HepG2 (cell line): ENCODE measurements around the gene VPS13D. TPM values are rescaled to one million over a fixed set of nuclear protein-coding genes. Genes with fewer than 3 reads are reported as not detected.

Experiments
- ATAC-seq: fragments of 200-7000 bp; cut with Tn5 transposase; 3 replicates; pipeline ENCODE4 v1.9.1; 2020; ENCODE audit warnings: mild to moderate bottlenecking, moderate library complexity
- BruUV-seq: library from RNA; stranded (reverse); fragments of 400-500 nt; replicated peaks from 2 replicates; lab custom pipeline; 2021; lab: Mats Ljungman, UMichigan
- CTCF ChIA-PET: fragments of 300-600 bp; formaldehyde crosslinking; extraction: SDS; loops from one replicate; lab custom pipeline; 2021; ENCODE audit warnings: low total read pairs, inconsistent platforms, low intra/inter-chr PET ratio; lab: Yijun Ruan, JAX
- POLR2A ChIA-PET: fragments of 350-600 bp; sonication (Branson Sonifier 250); formaldehyde crosslinking; loops from one replicate; lab custom pipeline; 2020; ENCODE audit warnings: antibody characterized with exemption, inconsistent platforms; lab: Yijun Ruan, JAX
- DNase-seq: peaks from one replicate; pipeline ENCODE4 v3.0.0-alpha.2; 2015; ENCODE audit warnings: low spot score
- FAIRE-seq: peaks from 3 replicates; lab custom pipeline; 2011; peaks lifted over from hg19 to GRCh38; lab: Jason Lieb, UNC
- H2AFZ ChIP-seq: one replicate; pipeline ENCODE4 v1.6.1; 2011; ENCODE audit warnings: low read length, inconsistent platforms
- H3K27ac ChIP-seq: fragments of 300-600 bp; 3 replicates; pipeline ENCODE4 v1.8.0; 2011; ENCODE audit warnings: mixed run types, mild to moderate bottlenecking, mixed read lengths, low read length, inconsistent platforms; ENCODE audit not compliant: insufficient read depth; ENCODE audit errors: extremely low read length
- H3K27me3 ChIP-seq, 2 experiments: fragments of 200-600 bp in 1 of 2; 2 replicates in 1 of 2; 3 replicates in 1 of 2; pipeline versions ENCODE4 v1.6.0 to v1.8.0; 2011; ENCODE audit warnings: low read length in 2 of 2, mild to moderate bottlenecking in 2 of 2, moderate library complexity in 2 of 2, inconsistent platforms in 1 of 2; ENCODE audit not compliant: insufficient read depth in 2 of 2, control insufficient read depth in 1 of 2
- H3K36me3 ChIP-seq, 2 experiments: fragments of 200-600 bp in 1 of 2; replicated peaks in 1 of 2; 2 replicates in 1 of 2; 3 replicates in 1 of 2; pipeline versions ENCODE4 v1.5.1 to v1.8.0; 2011; ENCODE audit warnings: low read length in 2 of 2, inconsistent platforms in 1 of 2; ENCODE audit not compliant: insufficient read depth in 2 of 2, control insufficient read depth in 1 of 2
- H3K4me1 ChIP-seq: 2 replicates; pipeline ENCODE4 v1.5.1; 2012; ENCODE audit warnings: low read length, inconsistent platforms; ENCODE audit not compliant: insufficient read depth
- H3K4me2 ChIP-seq: 2 replicates; pipeline ENCODE4 v1.6.0; 2011; ENCODE audit warnings: low read depth, low read length, inconsistent platforms
- H3K4me3 ChIP-seq, 3 experiments: fragments of 200-600 bp in 1 of 3; sonication (generic), shearing (Covaris generic) in 1 of 3; replicated peaks in 1 of 3; 2 replicates each; pipeline ENCODE4 v1.5.1; 2011 to 2016; ENCODE audit warnings: low read length in 3 of 3, inconsistent platforms in 2 of 3, low read depth in 2 of 3, mild to moderate bottlenecking in 2 of 3, control low read depth in 1 of 3, mixed read lengths in 1 of 3; ENCODE audit not compliant: insufficient read depth in 1 of 3
- H3K79me2 ChIP-seq: one replicate; pipeline ENCODE4 v1.6.1; 2011; ENCODE audit warnings: low read length, inconsistent platforms; ENCODE audit not compliant: insufficient read depth
- H3K9ac ChIP-seq: 2 replicates; pipeline ENCODE4 v1.6.0; 2011; ENCODE audit warnings: mild to moderate bottlenecking, low read depth, low read length, inconsistent platforms; ENCODE audit not compliant: insufficient read depth
- H3K9me3 ChIP-seq: 2 replicates; pipeline ENCODE4 v1.5.1; 2012; ENCODE audit warnings: mild to moderate bottlenecking, low read length
- H4K20me1 ChIP-seq: 2 replicates; pipeline ENCODE4 v1.6.0; 2011; ENCODE audit warnings: inconsistent platforms, mild to moderate bottlenecking, low read length, moderate library complexity; ENCODE audit not compliant: insufficient read depth
- FOXC1 ChIP-seq: sonication (generic); formaldehyde crosslinking; IDR thresholded peaks from 2 replicates; pipeline ENCODE4 v1.8.0; 2022; ENCODE audit warnings: mild to moderate bottlenecking, missing genetic modification reagents, borderline replicate concordance
- GATA4 ChIP-seq: sonication (generic); IDR thresholded peaks from 2 replicates; pipeline ENCODE4 v1.6.1; 2016; ENCODE audit warnings: antibody characterized with exemption, low read depth, borderline replicate concordance
- HNF4A ChIP-seq: sonication (generic); formaldehyde crosslinking; IDR thresholded peaks from 2 replicates; pipeline ENCODE4 v1.4.0; 2020; ENCODE audit warnings: missing genetic modification reagents
- MIER2 ChIP-seq: IDR thresholded peaks from 2 replicates; pipeline ENCODE4 v1.6.1; 2016; ENCODE audit warnings: missing biosample characterization, missing genetic modification reagents
- NFE2L1 ChIP-seq: sonication (generic); formaldehyde crosslinking; IDR thresholded peaks from 2 replicates; pipeline ENCODE4 v1.4.0; 2020; ENCODE audit warnings: missing genetic modification reagents, mild to moderate bottlenecking, borderline replicate concordance
- TBX3 ChIP-seq: fragments of 450-650 bp; IDR thresholded peaks from 2 replicates; pipeline ENCODE4 v1.6.1; 2017; ENCODE audit warnings: antibody characterized with exemption, mild to moderate bottlenecking, inconsistent platforms, borderline replicate concordance
- ZFY ChIP-seq: sonication (generic); formaldehyde crosslinking; IDR thresholded peaks from 2 replicates; pipeline ENCODE4 v1.4.0; 2020; ENCODE audit warnings: missing genetic modification reagents
- ZMYM2 ChIP-seq: sonication (generic); formaldehyde crosslinking; IDR thresholded peaks from 2 replicates; pipeline ENCODE4 v1.8.0; 2022; ENCODE audit warnings: mild to moderate bottlenecking, missing genetic modification reagents
- ZNF138 ChIP-seq: sonication (generic); formaldehyde crosslinking; IDR thresholded peaks from 2 replicates; pipeline ENCODE4 v1.5.0; 2020; ENCODE audit warnings: mild to moderate bottlenecking, low read depth, missing genetic modification reagents
- ZNF143 ChIP-seq: sonication (generic); formaldehyde crosslinking; IDR thresholded peaks from 2 replicates; pipeline ENCODE4 v1.4.0; 2020; ENCODE audit warnings: missing genetic modification reagents
- ZNF614 ChIP-seq: IDR thresholded peaks from 2 replicates; pipeline ENCODE4 v1.6.1; 2018; ENCODE audit warnings: missing biosample characterization, missing genetic modification reagents, inconsistent platforms, borderline replicate concordance
- WGBS: methylation state at CpG from one replicate; pipeline ENCODE4 v1.1.6; 2017; ENCODE audit warnings: low lambda C conversion rate; 5-methylcytosine and 5-hydroxymethylcytosine counted together
- in situ Hi-C: cut with HindIII; loops from 2 replicates; pipeline ENCODE4 v1.10.0; 2017; ENCODE audit warnings: low pct_unique_long_range_greater_than_20kb; ENCODE audit not compliant: extremely low pct_ligation_motif_present
- intact Hi-C: fragments of 100-400 bp; cut with micrococcal nuclease; formaldehyde crosslinking; loops from one replicate; pipeline ENCODE4 v1.10.0; 2022; ENCODE audit not compliant: unreplicated experiment
- polyA plus RNA-seq, 8 experiments: library from polyadenylated mRNA; depleted of rRNA in 3 of 8; stranded (reverse) in 7 of 8; unstranded in 1 of 8; fragments of >200 nt; fragmentation: Illumina TruSeq in 4 of 8; extraction: Trizol in 4 of 8; gene quantifications; 2 replicates each; pipeline versions ENCODE4 v1.2.1 to v1.2.3, GENCODE V29; 2011 to 2016; ENCODE audit warnings: low read depth in 4 of 8, missing spikeins in 1 of 8, mixed read lengths in 1 of 8; ENCODE audit not compliant: insufficient read depth in 1 of 8
- total RNA-seq, 5 experiments: library from RNA; depleted of rRNA; stranded (reverse); fragments of >200 nt; fragmentation: Illumina TruSeq; extraction: Trizol; gene quantifications; 2 replicates each; pipeline ENCODE4 v1.2.3, GENCODE V29; 2016; ENCODE audit warnings: low read depth in 1 of 5
- TF ChIP-seq, protein P1 (sequence below): sonication (generic); formaldehyde crosslinking; IDR thresholded peaks from 2 replicates; pipeline ENCODE4 v1.5.0; 2020; ENCODE audit warnings: mild to moderate bottlenecking, missing genetic modification reagents, borderline replicate concordance
- TF ChIP-seq, protein P2 (sequence below), 2 experiments: sonication (generic) in 1 of 2; formaldehyde crosslinking in 1 of 2; IDR thresholded peaks; 2 replicates each; pipeline versions ENCODE4 v1.4.0 to v1.6.1; 2018 to 2020; ENCODE audit warnings: missing genetic modification reagents in 2 of 2, borderline replicate concordance in 1 of 2, low read depth in 1 of 2, mild to moderate bottlenecking in 1 of 2, missing biosample characterization in 1 of 2
- TF ChIP-seq, protein P3 (sequence below): sonication (generic); formaldehyde crosslinking; IDR thresholded peaks from 2 replicates; pipeline ENCODE4 v1.5.0; 2020; ENCODE audit warnings: missing genetic modification reagents

Gene VPS13D
- total and polyA plus RNA-seq, 2 of the 13 experiments (the other 11 are each of a cell fraction or from before 2014, with no cell fraction given), result 8.6 to 13.9 TPM

GRCh38 chr1:12244585-12244984 lies 14.8 kb downstream of the VPS13D start:
- POLR2A ChIA-PET, result no interaction called here
- TF ChIP-seq ZFY (CRISPR knock-in tag) (no peak), ZMYM2 (CRISPR knock-in tag) (no peak), ZNF143 (CRISPR knock-in tag) (no peak), HNF4A (no peak), GATA4 (no peak), ZNF138 (no peak), MIER2 (CRISPR knock-in tag) (no peak), NFE2L1 (no peak), FOXC1 (no peak), TBX3 (no peak), ZNF614 (CRISPR knock-in tag) (no peak)
- TF ChIP-seq, protein P1, sequence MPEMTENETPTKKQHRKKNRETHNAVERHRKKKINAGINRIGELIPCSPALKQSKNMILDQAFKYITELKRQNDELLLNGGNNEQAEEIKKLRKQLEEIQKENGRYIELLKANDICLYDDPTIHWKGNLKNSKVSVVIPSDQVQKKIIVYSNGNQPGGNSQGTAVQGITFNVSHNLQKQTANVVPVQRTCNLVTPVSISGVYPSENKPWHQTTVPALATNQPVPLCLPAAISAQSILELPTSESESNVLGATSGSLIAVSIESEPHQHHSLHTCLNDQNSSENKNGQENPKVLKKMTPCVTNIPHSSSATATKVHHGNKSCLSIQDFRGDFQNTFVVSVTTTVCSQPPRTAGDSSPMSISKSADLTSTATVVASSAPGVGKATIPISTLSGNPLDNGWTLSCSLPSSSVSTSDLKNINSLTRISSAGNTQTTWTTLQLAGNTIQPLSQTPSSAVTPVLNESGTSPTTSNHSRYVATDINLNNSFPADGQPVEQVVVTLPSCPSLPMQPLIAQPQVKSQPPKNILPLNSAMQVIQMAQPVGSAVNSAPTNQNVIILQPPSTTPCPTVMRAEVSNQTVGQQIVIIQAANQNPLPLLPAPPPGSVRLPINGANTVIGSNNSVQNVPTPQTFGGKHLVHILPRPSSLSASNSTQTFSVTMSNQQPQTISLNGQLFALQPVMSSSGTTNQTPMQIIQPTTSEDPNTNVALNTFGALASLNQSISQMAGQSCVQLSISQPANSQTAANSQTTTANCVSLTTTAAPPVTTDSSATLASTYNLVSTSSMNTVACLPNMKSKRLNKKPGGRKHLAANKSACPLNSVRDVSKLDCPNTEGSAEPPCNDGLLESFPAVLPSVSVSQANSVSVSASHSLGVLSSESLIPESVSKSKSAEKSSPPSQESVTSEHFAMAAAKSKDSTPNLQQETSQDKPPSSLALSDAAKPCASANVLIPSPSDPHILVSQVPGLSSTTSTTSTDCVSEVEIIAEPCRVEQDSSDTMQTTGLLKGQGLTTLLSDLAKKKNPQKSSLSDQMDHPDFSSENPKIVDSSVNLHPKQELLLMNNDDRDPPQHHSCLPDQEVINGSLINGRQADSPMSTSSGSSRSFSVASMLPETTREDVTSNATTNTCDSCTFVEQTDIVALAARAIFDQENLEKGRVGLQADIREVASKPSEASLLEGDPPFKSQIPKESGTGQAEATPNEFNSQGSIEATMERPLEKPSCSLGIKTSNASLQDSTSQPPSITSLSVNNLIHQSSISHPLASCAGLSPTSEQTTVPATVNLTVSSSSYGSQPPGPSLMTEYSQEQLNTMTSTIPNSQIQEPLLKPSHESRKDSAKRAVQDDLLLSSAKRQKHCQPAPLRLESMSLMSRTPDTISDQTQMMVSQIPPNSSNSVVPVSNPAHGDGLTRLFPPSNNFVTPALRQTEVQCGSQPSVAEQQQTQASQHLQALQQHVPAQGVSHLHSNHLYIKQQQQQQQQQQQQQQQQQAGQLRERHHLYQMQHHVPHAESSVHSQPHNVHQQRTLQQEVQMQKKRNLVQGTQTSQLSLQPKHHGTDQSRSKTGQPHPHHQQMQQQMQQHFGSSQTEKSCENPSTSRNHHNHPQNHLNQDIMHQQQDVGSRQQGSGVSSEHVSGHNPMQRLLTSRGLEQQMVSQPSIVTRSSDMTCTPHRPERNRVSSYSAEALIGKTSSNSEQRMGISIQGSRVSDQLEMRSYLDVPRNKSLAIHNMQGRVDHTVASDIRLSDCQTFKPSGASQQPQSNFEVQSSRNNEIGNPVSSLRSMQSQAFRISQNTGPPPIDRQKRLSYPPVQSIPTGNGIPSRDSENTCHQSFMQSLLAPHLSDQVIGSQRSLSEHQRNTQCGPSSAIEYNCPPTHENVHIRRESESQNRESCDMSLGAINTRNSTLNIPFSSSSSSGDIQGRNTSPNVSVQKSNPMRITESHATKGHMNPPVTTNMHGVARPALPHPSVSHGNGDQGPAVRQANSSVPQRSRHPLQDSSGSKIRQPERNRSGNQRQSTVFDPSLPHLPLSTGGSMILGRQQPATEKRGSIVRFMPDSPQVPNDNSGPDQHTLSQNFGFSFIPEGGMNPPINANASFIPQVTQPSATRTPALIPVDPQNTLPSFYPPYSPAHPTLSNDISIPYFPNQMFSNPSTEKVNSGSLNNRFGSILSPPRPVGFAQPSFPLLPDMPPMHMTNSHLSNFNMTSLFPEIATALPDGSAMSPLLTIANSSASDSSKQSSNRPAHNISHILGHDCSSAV (CRISPR knock-in tag), result no peak
- TF ChIP-seq, protein P2, sequence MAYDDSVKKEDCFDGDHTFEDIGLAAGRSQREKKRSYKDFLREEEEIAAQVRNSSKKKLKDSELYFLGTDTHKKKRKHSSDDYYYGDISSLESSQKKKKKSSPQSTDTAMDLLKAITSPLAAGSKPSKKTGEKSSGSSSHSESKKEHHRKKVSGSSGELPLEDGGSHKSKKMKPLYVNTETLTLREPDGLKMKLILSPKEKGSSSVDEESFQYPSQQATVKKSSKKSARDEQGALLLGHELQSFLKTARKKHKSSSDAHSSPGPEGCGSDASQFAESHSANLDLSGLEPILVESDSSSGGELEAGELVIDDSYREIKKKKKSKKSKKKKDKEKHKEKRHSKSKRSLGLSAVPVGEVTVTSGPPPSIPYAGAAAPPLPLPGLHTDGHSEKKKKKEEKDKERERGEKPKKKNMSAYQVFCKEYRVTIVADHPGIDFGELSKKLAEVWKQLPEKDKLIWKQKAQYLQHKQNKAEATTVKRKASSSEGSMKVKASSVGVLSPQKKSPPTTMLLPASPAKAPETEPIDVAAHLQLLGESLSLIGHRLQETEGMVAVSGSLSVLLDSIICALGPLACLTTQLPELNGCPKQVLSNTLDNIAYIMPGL (CRISPR knock-in tag; IDR thresholded peaks at IDR 0.05; ENCODE audit: borderline replicate concordance in 1 of 2, low read depth in 1 of 2), result no peak
- TF ChIP-seq, protein P3, sequence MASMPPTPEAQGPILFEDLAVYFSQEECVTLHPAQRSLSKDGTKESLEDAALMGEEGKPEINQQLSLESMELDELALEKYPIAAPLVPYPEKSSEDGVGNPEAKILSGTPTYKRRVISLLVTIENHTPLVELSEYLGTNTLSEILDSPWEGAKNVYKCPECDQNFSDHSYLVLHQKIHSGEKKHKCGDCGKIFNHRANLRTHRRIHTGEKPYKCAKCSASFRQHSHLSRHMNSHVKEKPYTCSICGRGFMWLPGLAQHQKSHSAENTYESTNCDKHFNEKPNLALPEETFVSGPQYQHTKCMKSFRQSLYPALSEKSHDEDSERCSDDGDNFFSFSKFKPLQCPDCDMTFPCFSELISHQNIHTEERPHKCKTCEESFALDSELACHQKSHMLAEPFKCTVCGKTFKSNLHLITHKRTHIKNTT (CRISPR knock-in tag), result no peak
- TF ChIP-seq, all 625 proteins: peak for 0
- H3K27me3 ChIP-seq, result no peaks in the 10 kb centered on the region
- H3K36me3 ChIP-seq, result peaks cover 9 to 30% of the 10 kb centered on the region in 2 experiments
- no peak overlapping the region for H3K4me2 ChIP-seq
- no TSS peak for BruUV-seq
- no peak overlapping the region for H3K27ac ChIP-seq
- H3K4me1 ChIP-seq, result no peaks in the 10 kb centered on the region
- H3K79me2 ChIP-seq, result no peaks in the 10 kb centered on the region
- intact Hi-C loops (no loop called here), in situ Hi-C loops (no loop called here)
- no peak overlapping the region for H2AFZ ChIP-seq
- CTCF ChIA-PET, result no interaction called here
- H3K9me3 ChIP-seq, result no peaks in the 10 kb centered on the region
- WGBS, result 89% methylated on average over 5 of the region's 5 CpGs
- no peaks in the 10 kb centered on the region for H4K20me1 ChIP-seq
- DNase-seq (no peak), FAIRE-seq (no peak), ATAC-seq (no peak)
- no peak overlapping the region for H3K4me3 ChIP-seq
- no peak overlapping the region for H3K9ac ChIP-seq
